ENCODE results near the gene FAXDC2. TPM values are rescaled to one million over a fixed set of nuclear protein-coding genes. Genes with fewer than 3 reads are reported as not detected.

Gene FAXDC2
- total and polyA plus RNA-seq, 2 of the 8 experiments (the other 6 are each of a cell fraction or from before 2014, with no cell fraction given) = 3.7 to 5.9 TPM

DNA sequence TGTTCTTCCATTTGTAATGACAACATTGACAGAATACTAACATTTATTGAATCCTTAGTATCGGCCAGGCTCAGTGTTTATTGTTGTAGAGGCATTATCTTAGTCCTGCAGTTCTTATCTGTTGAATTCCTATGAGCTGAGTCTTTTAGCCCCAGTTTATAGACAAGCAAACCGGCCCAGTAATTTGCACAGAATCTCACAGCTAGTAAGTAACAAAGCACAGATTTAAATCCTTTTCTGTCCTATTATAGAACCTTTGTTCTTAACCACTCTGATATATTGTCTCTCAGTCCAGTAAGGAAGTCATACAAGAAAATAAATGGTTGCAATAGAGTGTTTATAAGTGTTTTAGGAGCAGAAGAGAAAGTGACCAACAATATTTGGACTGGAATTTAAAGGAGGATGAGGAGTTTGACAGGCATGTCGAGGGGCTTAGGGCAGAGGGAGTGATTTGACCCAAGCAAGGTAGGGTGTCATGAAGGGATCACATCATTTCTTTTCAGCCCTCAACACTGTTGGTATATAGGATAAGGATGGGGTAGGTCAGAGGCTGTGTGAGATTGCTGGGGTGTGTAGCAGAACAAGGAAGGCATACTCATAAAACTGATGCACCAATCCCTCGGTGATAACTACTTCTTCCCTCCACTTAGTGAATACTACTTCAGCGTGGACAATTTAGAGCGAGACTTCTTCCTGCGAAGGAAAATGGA lies 55.7 kb downstream of the FAXDC2 start (continued):
- TF ChIP-seq, protein P1, sequence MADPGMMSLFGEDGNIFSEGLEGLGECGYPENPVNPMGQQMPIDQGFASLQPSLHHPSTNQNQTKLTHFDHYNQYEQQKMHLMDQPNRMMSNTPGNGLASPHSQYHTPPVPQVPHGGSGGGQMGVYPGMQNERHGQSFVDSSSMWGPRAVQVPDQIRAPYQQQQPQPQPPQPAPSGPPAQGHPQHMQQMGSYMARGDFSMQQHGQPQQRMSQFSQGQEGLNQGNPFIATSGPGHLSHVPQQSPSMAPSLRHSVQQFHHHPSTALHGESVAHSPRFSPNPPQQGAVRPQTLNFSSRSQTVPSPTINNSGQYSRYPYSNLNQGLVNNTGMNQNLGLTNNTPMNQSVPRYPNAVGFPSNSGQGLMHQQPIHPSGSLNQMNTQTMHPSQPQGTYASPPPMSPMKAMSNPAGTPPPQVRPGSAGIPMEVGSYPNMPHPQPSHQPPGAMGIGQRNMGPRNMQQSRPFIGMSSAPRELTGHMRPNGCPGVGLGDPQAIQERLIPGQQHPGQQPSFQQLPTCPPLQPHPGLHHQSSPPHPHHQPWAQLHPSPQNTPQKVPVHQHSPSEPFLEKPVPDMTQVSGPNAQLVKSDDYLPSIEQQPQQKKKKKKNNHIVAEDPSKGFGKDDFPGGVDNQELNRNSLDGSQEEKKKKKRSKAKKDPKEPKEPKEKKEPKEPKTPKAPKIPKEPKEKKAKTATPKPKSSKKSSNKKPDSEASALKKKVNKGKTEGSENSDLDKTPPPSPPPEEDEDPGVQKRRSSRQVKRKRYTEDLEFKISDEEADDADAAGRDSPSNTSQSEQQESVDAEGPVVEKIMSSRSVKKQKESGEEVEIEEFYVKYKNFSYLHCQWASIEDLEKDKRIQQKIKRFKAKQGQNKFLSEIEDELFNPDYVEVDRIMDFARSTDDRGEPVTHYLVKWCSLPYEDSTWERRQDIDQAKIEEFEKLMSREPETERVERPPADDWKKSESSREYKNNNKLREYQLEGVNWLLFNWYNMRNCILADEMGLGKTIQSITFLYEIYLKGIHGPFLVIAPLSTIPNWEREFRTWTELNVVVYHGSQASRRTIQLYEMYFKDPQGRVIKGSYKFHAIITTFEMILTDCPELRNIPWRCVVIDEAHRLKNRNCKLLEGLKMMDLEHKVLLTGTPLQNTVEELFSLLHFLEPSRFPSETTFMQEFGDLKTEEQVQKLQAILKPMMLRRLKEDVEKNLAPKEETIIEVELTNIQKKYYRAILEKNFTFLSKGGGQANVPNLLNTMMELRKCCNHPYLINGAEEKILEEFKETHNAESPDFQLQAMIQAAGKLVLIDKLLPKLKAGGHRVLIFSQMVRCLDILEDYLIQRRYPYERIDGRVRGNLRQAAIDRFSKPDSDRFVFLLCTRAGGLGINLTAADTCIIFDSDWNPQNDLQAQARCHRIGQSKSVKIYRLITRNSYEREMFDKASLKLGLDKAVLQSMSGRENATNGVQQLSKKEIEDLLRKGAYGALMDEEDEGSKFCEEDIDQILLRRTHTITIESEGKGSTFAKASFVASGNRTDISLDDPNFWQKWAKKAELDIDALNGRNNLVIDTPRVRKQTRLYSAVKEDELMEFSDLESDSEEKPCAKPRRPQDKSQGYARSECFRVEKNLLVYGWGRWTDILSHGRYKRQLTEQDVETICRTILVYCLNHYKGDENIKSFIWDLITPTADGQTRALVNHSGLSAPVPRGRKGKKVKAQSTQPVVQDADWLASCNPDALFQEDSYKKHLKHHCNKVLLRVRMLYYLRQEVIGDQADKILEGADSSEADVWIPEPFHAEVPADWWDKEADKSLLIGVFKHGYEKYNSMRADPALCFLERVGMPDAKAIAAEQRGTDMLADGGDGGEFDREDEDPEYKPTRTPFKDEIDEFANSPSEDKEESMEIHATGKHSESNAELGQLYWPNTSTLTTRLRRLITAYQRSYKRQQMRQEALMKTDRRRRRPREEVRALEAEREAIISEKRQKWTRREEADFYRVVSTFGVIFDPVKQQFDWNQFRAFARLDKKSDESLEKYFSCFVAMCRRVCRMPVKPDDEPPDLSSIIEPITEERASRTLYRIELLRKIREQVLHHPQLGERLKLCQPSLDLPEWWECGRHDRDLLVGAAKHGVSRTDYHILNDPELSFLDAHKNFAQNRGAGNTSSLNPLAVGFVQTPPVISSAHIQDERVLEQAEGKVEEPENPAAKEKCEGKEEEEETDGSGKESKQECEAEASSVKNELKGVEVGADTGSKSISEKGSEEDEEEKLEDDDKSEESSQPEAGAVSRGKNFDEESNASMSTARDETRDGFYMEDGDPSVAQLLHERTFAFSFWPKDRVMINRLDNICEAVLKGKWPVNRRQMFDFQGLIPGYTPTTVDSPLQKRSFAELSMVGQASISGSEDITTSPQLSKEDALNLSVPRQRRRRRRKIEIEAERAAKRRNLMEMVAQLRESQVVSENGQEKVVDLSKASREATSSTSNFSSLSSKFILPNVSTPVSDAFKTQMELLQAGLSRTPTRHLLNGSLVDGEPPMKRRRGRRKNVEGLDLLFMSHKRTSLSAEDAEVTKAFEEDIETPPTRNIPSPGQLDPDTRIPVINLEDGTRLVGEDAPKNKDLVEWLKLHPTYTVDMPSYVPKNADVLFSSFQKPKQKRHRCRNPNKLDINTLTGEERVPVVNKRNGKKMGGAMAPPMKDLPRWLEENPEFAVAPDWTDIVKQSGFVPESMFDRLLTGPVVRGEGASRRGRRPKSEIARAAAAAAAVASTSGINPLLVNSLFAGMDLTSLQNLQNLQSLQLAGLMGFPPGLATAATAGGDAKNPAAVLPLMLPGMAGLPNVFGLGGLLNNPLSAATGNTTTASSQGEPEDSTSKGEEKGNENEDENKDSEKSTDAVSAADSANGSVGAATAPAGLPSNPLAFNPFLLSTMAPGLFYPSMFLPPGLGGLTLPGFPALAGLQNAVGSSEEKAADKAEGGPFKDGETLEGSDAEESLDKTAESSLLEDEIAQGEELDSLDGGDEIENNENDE (IDR thresholded peaks at IDR 0.05; ENCODE audit: insufficient replicate concordance, low read length) = no peak
- TF ChIP-seq, protein P2, sequence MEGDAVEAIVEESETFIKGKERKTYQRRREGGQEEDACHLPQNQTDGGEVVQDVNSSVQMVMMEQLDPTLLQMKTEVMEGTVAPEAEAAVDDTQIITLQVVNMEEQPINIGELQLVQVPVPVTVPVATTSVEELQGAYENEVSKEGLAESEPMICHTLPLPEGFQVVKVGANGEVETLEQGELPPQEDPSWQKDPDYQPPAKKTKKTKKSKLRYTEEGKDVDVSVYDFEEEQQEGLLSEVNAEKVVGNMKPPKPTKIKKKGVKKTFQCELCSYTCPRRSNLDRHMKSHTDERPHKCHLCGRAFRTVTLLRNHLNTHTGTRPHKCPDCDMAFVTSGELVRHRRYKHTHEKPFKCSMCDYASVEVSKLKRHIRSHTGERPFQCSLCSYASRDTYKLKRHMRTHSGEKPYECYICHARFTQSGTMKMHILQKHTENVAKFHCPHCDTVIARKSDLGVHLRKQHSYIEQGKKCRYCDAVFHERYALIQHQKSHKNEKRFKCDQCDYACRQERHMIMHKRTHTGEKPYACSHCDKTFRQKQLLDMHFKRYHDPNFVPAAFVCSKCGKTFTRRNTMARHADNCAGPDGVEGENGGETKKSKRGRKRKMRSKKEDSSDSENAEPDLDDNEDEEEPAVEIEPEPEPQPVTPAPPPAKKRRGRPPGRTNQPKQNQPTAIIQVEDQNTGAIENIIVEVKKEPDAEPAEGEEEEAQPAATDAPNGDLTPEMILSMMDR (IDR thresholded peaks at IDR 0.05; ENCODE audit: control extremely low read depth in 1 of 3, insufficient read depth in 1 of 3, low read depth in 1 of 3, low read length in 3 of 3) = no peak
- TF ChIP-seq SAP30 (IDR thresholded peaks at IDR 0.05; ENCODE audit: insufficient read depth, insufficient replicate concordance, low read length) (no peak), KDM4A (IDR thresholded peaks at IDR 0.05; ENCODE audit: low read depth, low read length, severe bottlenecking) (no peak), EZH2 (IDR thresholded peaks at IDR 0.05; ENCODE audit: low read depth, low read length, severe bottlenecking) (no peak), RNF2 (IDR thresholded peaks at IDR 0.05; ENCODE audit: borderline replicate concordance, low read depth, low read length, missing control alignments, poor library complexity, severe bottlenecking) (no peak)
